ENCODE measurements around the gene PBX4.

- TF ChIP-seq CTCF (IDR thresholded peaks at IDR 0.05; ENCODE audit: poor library complexity) (no peak), EZH2 (IDR thresholded peaks at IDR 0.05; ENCODE audit: borderline replicate concordance) (no peak)
These were observed 42.7 kb upstream of the PBX4 start for GRCh38 chr19:19661141-19661674.

Data from hepatocyte (in vitro differentiated cells).